Spleen (tissue), 7 donors: ENCODE data around the gene SHISA9.

ENCODE experiments used
- CTCF ChIP-seq, 11 experiments: fragments of 200-600 bp in 7 of 11; fragments of 450-650 bp in 4 of 11; sonication (generic) in 4 of 11; IDR thresholded peaks in 8 of 11; conservative IDR thresholded peaks in 3 of 11; 1 replicate in 7 of 11; 2 replicates in 4 of 11; pipeline versions ENCODE4 v1.4.0 to v1.8.0; 2016 to 2021; ENCODE audit warnings: antibody characterized with exemption in 11 of 11, inconsistent platforms in 4 of 11, mild to moderate bottlenecking in 1 of 11
- POLR2A ChIP-seq, 3 donors: fragments of 450-650 bp; IDR thresholded peaks; one replicate each; pipeline ENCODE4 v1.5.1; 2017; ENCODE audit warnings: antibody characterized with exemption in 3 of 3, mild to moderate bottlenecking in 1 of 3
- POLR2AphosphoS5 ChIP-seq, 3 donors: sonication (generic); formaldehyde crosslinking; IDR thresholded peaks; one replicate each; pipeline ENCODE4 v1.5.1; 2017; ENCODE audit warnings: antibody characterized with exemption in 3 of 3
- donor health status: DM: no; HTN: no; CAD: no; lungs with moderate emphysema.
- donor health status: DM: no; HTN: no; CAD: no.
- donor health status: DM: no; HTN: no; CAD: no.

GRCh38 chr16:13063457-13063856 is 162.1 kb downstream of the SHISA9 start:
- TF ChIP-seq POLR2A (IDR thresholded peaks at IDR 0.05): no peak
- no peak for TF ChIP-seq CTCF (IDR thresholded peaks at IDR 0.05 in 8 of 11, conservative IDR thresholded peaks at IDR 0.05 in 3 of 11)
- no peak for TF ChIP-seq POLR2AphosphoS5 (IDR thresholded peaks at IDR 0.05)
